Measurements from ENCODE around the gene NDUFS6. TPM values are rescaled to one million over a fixed set of nuclear protein-coding genes. Genes with fewer than 3 reads are reported as not detected.

NDUFS6 gene
- total and polyA plus RNA-seq, 2 of the 8 experiments (the other 6 are each of a cell fraction or from before 2014, with no cell fraction given): 72.7 to 191 TPM

- Histone ChIP-seq H2BK12ac (ENCODE audit: low read depth, low read length) (no peak overlapping the region), H3K18ac (ENCODE audit: extremely low read depth, low read length) (no peak overlapping the region), H2AFZ (ENCODE audit: low read length) (no peak overlapping the region), H2BK120ac (replicated peaks; ENCODE audit: low read depth, low read length) (no peak overlapping the region), H3K9ac (replicated peaks in 1 of 4; ENCODE audit: extremely low read depth in 1 of 4, low read depth in 3 of 4, low read length in 3 of 4) (no peak overlapping the region), H4K91ac (replicated peaks; ENCODE audit: insufficient read length, low read length) (no peak overlapping the region), H3K27ac (ENCODE audit: low read depth, low read length) (no peak overlapping the region), H3K36me3 (ENCODE audit: control insufficient read depth in 2 of 4, insufficient read depth in 4 of 4, low read length in 3 of 4) (peaks cover 32 to 85% (median 63%) of the 10 kb centered on the region in 4 experiments), H3K79me1 (ENCODE audit: low read depth, low read length) (peaks cover 12% of the 10 kb centered on the region), H3K27me3 (replicated peaks in 1 of 4; ENCODE audit: control insufficient read depth in 3 of 4, extremely low read depth in 1 of 4, insufficient read depth in 3 of 4, low read length in 3 of 4) (no peaks in the 10 kb centered on the region), H4K8ac (ENCODE audit: extremely low read depth, insufficient read depth, low read length) (no peak overlapping the region), H3K56ac (replicated peaks; ENCODE audit: insufficient read length, low read depth, low read length) (no peak overlapping the region), H2BK5ac (ENCODE audit: low read depth, low read length) (no peak overlapping the region), H2BK20ac (ENCODE audit: low read length) (no peak overlapping the region), H4K20me1 (replicated peaks in 1 of 2; ENCODE audit: control insufficient read depth in 1 of 2, insufficient read depth in 2 of 2, low read length in 2 of 2) (peaks cover 13 to 44% of the 10 kb centered on the region in 2 experiments), H3K4me2 (ENCODE audit: insufficient read depth in 1 of 2, low read depth in 2 of 2, low read length in 2 of 2) (no peak overlapping the region), H3K14ac (ENCODE audit: insufficient read length) (no peak overlapping the region), H3K4ac (replicated peaks; ENCODE audit: insufficient read length, low read depth, low read length) (no peak overlapping the region), H3K9me3 (ENCODE audit: insufficient read depth in 2 of 2, low read depth in 1 of 2, low read length in 1 of 2) (no peaks in the 10 kb centered on the region), H3K4me3 (ENCODE audit: extremely low read depth in 1 of 4, insufficient read depth in 2 of 4, low read depth in 3 of 4, low read length in 4 of 4) (no peak overlapping the region), H3K79me2 (ENCODE audit: control insufficient read depth in 1 of 2, insufficient read depth in 2 of 2, low read length in 2 of 2) (peaks cover 21 to 100% of the 10 kb centered on the region in 2 experiments), H3K4me1 (replicated peaks in 1 of 4; ENCODE audit: control insufficient read depth in 3 of 4, insufficient read depth in 4 of 4, low read length in 3 of 4) (peaks cover 0 to 2% (median 0%) of the 10 kb centered on the region in 4 experiments; a peak in 1 of 7 replicates), H3K23ac (ENCODE audit: insufficient read length) (no peak overlapping the region), H2AK5ac (ENCODE audit: low read depth, low read length) (no peak overlapping the region), H4K5ac (ENCODE audit: insufficient read length, low read depth, low read length) (no peak overlapping the region), H3K23me2 (ENCODE audit: low read depth, low read length) (no peaks in the 10 kb centered on the region), H2BK15ac (ENCODE audit: low read length) (no peak overlapping the region)
- whole genome bisulfite sequencing, 2 experiments (ENCODE audit: extremely low coverage in 1 of 2, insufficient coverage in 1 of 2, insufficient read length in 1 of 2, insufficient replicate concordance in 2 of 2, low coverage in 1 of 2, low lambda C conversion rate in 2 of 2, missing lambda C conversion rate in 1 of 2): 89 to 100% methylated on average over 1 to 16 of the region's 16 CpGs
- DNase-seq (ENCODE audit: low read depth in 1 of 2, low spot score in 2 of 2) (no peak), FAIRE-seq (no peak)
- ChIA-PET POLR2A (ENCODE audit: partially characterized antibody) (no interaction called here), CTCF (ENCODE audit: partially characterized antibody) (no interaction called here)
- TF ChIP-seq JUN (IDR thresholded peaks at IDR 0.05; ENCODE audit: low read depth, low read length) (no peak), EZH2 (IDR thresholded peaks at IDR 0.05; ENCODE audit: low read depth, low read length, severe bottlenecking) (no peak), PHF8 (conservative IDR thresholded peaks at IDR 0.05; ENCODE audit: low read depth, low read length) (no peak), TBP (IDR thresholded peaks at IDR 0.05; ENCODE audit: low read depth, low read length) (no peak), YY1 (IDR thresholded peaks at IDR 0.05; ENCODE audit: low read depth, low read length) (no peak), NRF1 (IDR thresholded peaks at IDR 0.05; ENCODE audit: low read depth, low read length) (no peak), BACH1 (IDR thresholded peaks at IDR 0.05; ENCODE audit: low read length) (no peak), TEAD4 (IDR thresholded peaks at IDR 0.05; ENCODE audit: low read depth, low read length) (no peak), ATF3 (IDR thresholded peaks at IDR 0.05; ENCODE audit: insufficient read depth, low read depth, low read length) (no peak), NANOG (IDR thresholded peaks at IDR 0.05; ENCODE audit: insufficient read depth, low read depth, low read length, poor library complexity, severe bottlenecking) (no peak), ZNF274 (IDR thresholded peaks at IDR 0.05; ENCODE audit: borderline replicate concordance, extremely low read depth, low read length) (no peak), POLR2A (IDR thresholded peaks at IDR 0.05; ENCODE audit: control extremely low read depth in 1 of 2, low read depth in 2 of 2, low read length in 2 of 2) (no peak), CBX8 (IDR thresholded peaks at IDR 0.05; ENCODE audit: borderline replicate concordance, low read depth, low read length) (no peak), SIN3A (conservative IDR thresholded peaks at IDR 0.05 in 1 of 2, IDR thresholded peaks at IDR 0.05 in 1 of 2; ENCODE audit: low read depth in 1 of 2, low read length in 2 of 2) (no peak), TCF12 (IDR thresholded peaks at IDR 0.05; ENCODE audit: low read depth, low read length) (no peak)
Observed at GRCh38 chr5:1806974-1807373, 5.8 kb downstream of the NDUFS6 start.
